Smooth muscle cell (in vitro differentiated cells): ENCODE results near the gene GPR55. TPM values are rescaled to one million over a fixed set of nuclear protein-coding genes. Genes with fewer than 3 reads are reported as not detected.

Experiments
- DNase-seq: peaks from one replicate; lab custom pipeline; 2025; ENCODE audit not compliant: unreplicated experiment; lab: John Stamatoyannopoulos, UW
- H2AFZ ChIP-seq: fragments of 200-600 bp; sonication (generic); 2 replicates; pipeline ENCODE4 v1.6.0; 2016; ENCODE audit warnings: antibody characterized with exemption, low read depth, mild to moderate bottlenecking
- H3F3A ChIP-seq: fragments of 200-600 bp; sonication (generic); 2 replicates; pipeline ENCODE4 v1.6.0; 2017; ENCODE audit warnings: antibody characterized with exemption, low read depth
- H3K27ac ChIP-seq: fragments of 200-600 bp; sonication (generic); 2 replicates; pipeline ENCODE4 v1.5.1; 2016; ENCODE audit warnings: low read depth, mild to moderate bottlenecking
- H3K27me3 ChIP-seq: fragments of 200-600 bp; sonication (generic); 2 replicates; pipeline ENCODE4 v1.6.1; 2016; ENCODE audit warnings: low read depth, mild to moderate bottlenecking
- H3K36me3 ChIP-seq: fragments of 200-600 bp; sonication (generic); 2 replicates; pipeline ENCODE4 v1.5.1; 2016; ENCODE audit warnings: low read depth
- H3K4me1 ChIP-seq: fragments of 200-600 bp; sonication (generic); 2 replicates; pipeline ENCODE4 v1.5.1; 2016; ENCODE audit warnings: low read depth
- H3K4me2 ChIP-seq: fragments of 200-600 bp; sonication (generic); 2 replicates; pipeline ENCODE4 v1.6.0; 2016; ENCODE audit warnings: mild to moderate bottlenecking
- H3K4me3 ChIP-seq: fragments of 200-600 bp; sonication (generic); 2 replicates; pipeline ENCODE4 v1.5.1; 2016; ENCODE audit warnings: mild to moderate bottlenecking
- H3K79me2 ChIP-seq: fragments of 200-600 bp; sonication (generic); 2 replicates; pipeline ENCODE4 v1.6.0; 2016; ENCODE audit warnings: low read depth, mild to moderate bottlenecking
- H3K9ac ChIP-seq: fragments of 200-600 bp; sonication (generic); 2 replicates; pipeline ENCODE4 v1.6.0; 2016; ENCODE audit warnings: low read depth
- H3K9me3 ChIP-seq: fragments of 200-600 bp; sonication (generic); replicated peaks from 2 replicates; pipeline ENCODE4 v1.5.1; 2016; ENCODE audit warnings: low read depth
- H4K20me1 ChIP-seq: fragments of 200-600 bp; sonication (generic); 2 replicates; pipeline ENCODE4 v1.6.0; 2016; ENCODE audit warnings: low read depth
- CTCF ChIP-seq: fragments of 200-600 bp; sonication (generic); IDR thresholded peaks from 2 replicates; pipeline ENCODE4 v1.5.1; 2017; ENCODE audit warnings: borderline replicate concordance, mild to moderate bottlenecking, antibody characterized with exemption; ENCODE audit not compliant: insufficient read depth, poor library complexity, severe bottlenecking
- WGBS: methylation state at CpG from one replicate; pipeline ENCODE4 v1.1.7; 2016; ENCODE audit warnings: low lambda C conversion rate; 5-methylcytosine and 5-hydroxymethylcytosine counted together
- polyA plus RNA-seq: library from polyadenylated mRNA; unstranded; fragments of >200 nt; fragmentation: Nextera tagmentation; extraction: Ambion mirVana; gene quantifications from 2 replicates; pipeline ENCODE4 v1.2.1, GENCODE V29; 2016
- total RNA-seq: library from RNA; depleted of rRNA; stranded (reverse); fragments of >200 nt; gene quantifications from 2 replicates; pipeline ENCODE4 v1.2.3, GENCODE V29; 2014

The GPR55 gene
- total and polyA plus RNA-seq, 2 experiments from 2014 or later, result not detected

GRCh38 chr2:230863442-230864121, 61.5 kb downstream of the GPR55 start:
- no peak for TF ChIP-seq CTCF
- peaks cover 28% of the 10 kb centered on the region for H3K4me1 ChIP-seq
- DNase-seq, result no peak
- no peak overlapping the region for H3K9ac ChIP-seq
- H3K36me3 ChIP-seq, result no peaks in the 10 kb centered on the region
- no peak overlapping the region for H3K27ac ChIP-seq
- H3K79me2 ChIP-seq, result peaks cover 12% of the 10 kb centered on the region
- H3K4me3 ChIP-seq, result no peak overlapping the region
- 87% methylated on average over 13 of the region's 13 CpGs for WGBS
- peaks cover 4% of the 10 kb centered on the region for H3F3A ChIP-seq
- no peaks in the 10 kb centered on the region for H3K9me3 ChIP-seq
- H3K4me2 ChIP-seq, result no peak overlapping the region
- no peak overlapping the region for H2AFZ ChIP-seq
- H3K27me3 ChIP-seq, result no peaks in the 10 kb centered on the region
- H4K20me1 ChIP-seq, result peaks cover 23% of the 10 kb centered on the region

- H3K27me3 ChIP-seq, result no peaks in the 10 kb centered on the region
- H3K36me3 ChIP-seq, result no peaks in the 10 kb centered on the region
- H3K4me1 ChIP-seq, result peaks cover 23% of the 10 kb centered on the region
- H2AFZ ChIP-seq, result no peak overlapping the region
- H3K4me3 ChIP-seq, result no peak overlapping the region
- peaks cover 18% of the 10 kb centered on the region for H4K20me1 ChIP-seq
- WGBS, result 83% methylated on average over 8 of the region's 8 CpGs
- H3K4me2 ChIP-seq, result no peak overlapping the region
- H3K9ac ChIP-seq, result no peak overlapping the region
- H3K9me3 ChIP-seq, result no peaks in the 10 kb centered on the region
- no peak for TF ChIP-seq CTCF
- H3F3A ChIP-seq, result peaks cover 4% of the 10 kb centered on the region
- peaks cover 12% of the 10 kb centered on the region for H3K79me2 ChIP-seq
- H3K27ac ChIP-seq, result no peak overlapping the region
- no peak for DNase-seq
Observed at GRCh38 chr2:230863031-230863430, 62.0 kb downstream of the GPR55 start.

- Histone ChIP-seq H3F3A (peaks cover 4% of the 10 kb centered on the region), H3K4me2 (no peak overlapping the region), H3K4me1 (peaks cover 17% of the 10 kb centered on the region), H3K27me3 (no peaks in the 10 kb centered on the region), H3K9me3 (no peaks in the 10 kb centered on the region), H3K4me3 (no peak overlapping the region), H3K79me2 (peaks cover 11% of the 10 kb centered on the region), H2AFZ (no peak overlapping the region), H4K20me1 (peaks cover 12% of the 10 kb centered on the region), H3K36me3 (no peaks in the 10 kb centered on the region), H3K9ac (no peak overlapping the region), H3K27ac (no peak overlapping the region)
- TF ChIP-seq CTCF, result no peak
- WGBS, result 97% methylated on average over 5 of the region's 5 CpGs
- no peak for DNase-seq
Observed at GRCh38 chr2:230862292-230862691, 62.8 kb downstream of the GPR55 start.
